Pancreas (tissue), 10 donors: ENCODE data around the gene GSE1. TPM values are rescaled to one million over a fixed set of nuclear protein-coding genes. Genes with fewer than 3 reads are reported as not detected.
A peak's percentile ranks its signal among the peaks of the same experiment; 100 is the strongest.

Experiments
- ATAC-seq, 4 donors: fragments of 200-7000 bp; cut with Tn5 transposase; one replicate each; pipeline versions ENCODE4 v1.8.0 to v1.9.1; 2020; ENCODE audit warnings: mild to moderate bottlenecking in 4 of 4, moderate library complexity in 4 of 4
- DNase-seq, 6 donors: peaks; one replicate each; pipeline ENCODE4 v3.0.0-alpha.2; 2020
- FAIRE-seq: peaks from 2 replicates; lab custom pipeline; 2012; peaks lifted over from hg19 to GRCh38; lab: Jason Lieb, UNC
- H3K27ac ChIP-seq, 4 donors: fragments of 200-600 bp; sonication (generic); 1 replicate in 3 of 4; 2 replicates in 1 of 4; pipeline versions ENCODE4 v1.5.0 to v1.8.0; 2020
- H3K27me3 ChIP-seq, 4 donors: fragments of 200-600 bp; one replicate each; pipeline ENCODE4 v1.8.0; 2021
- H3K36me3 ChIP-seq, 3 donors: fragments of 200-600 bp; sonication (generic) in 1 of 3; one replicate each; pipeline versions ENCODE4 v1.5.0 to v1.8.0; 2020 to 2021
- H3K4me1 ChIP-seq, 3 donors: fragments of 200-600 bp; one replicate each; pipeline ENCODE4 v1.8.0; 2021
- H3K4me3 ChIP-seq, 4 donors: fragments of 200-600 bp; sonication (generic) in 2 of 4; one replicate each; pipeline versions ENCODE4 v1.5.0 to v1.8.0; 2020 to 2021
- H3K9me3 ChIP-seq, 4 donors: fragments of 200-600 bp; one replicate each; pipeline ENCODE4 v1.8.0; 2021
- CTCF ChIP-seq, 4 donors: fragments of 200-600 bp; sonication (generic) in 3 of 4; IDR thresholded peaks; one replicate each; pipeline versions ENCODE4 v1.5.0 to v1.8.0; 2021; ENCODE audit warnings: antibody characterized with exemption in 4 of 4
- WGBS, 2 donors: extraction: QIAGEN DNeasy Blood & Tissue Kit; methylation state at CpG; one replicate each; pipeline ENCODE4 v1.1.7; 2013; 5-methylcytosine and 5-hydroxymethylcytosine counted together
- intact Hi-C, 3 donors: fragments of 100-400 bp; cut with DNase I; formaldehyde crosslinking; loops; one replicate each; pipeline versions ENCODE4 v1.11.1 to v1.14.2; 2022
- polyA plus RNA-seq, 2 donors: library from polyadenylated mRNA; stranded (reverse); fragments of 200-250 nt; gene quantifications; one replicate each; pipeline ENCODE4 v1.2.3, GENCODE V29; 2013
- total RNA-seq, 6 donors: library from RNA; stranded (reverse); fragmentation: NEBNext Ultra II Directional in 4 of 6; extraction: Animal tissue kit (Norgen Biotek cat#: 25700) in 4 of 6; gene quantifications; one replicate each; pipeline versions ENCODE4 v1.2.1 to v1.2.4, GENCODE V29; 2021 to 2023
- donor health status: healthy with polysubstance abuse.
- donor health status: DM: no; HTN: no; CAD: no; lungs with moderate emphysema.
- donor health status: DM: no; HTN: no; CAD: no.
- donor health status: control.
- donor health status: control.
- donor health status: Bipolar disorder and iron deficiency.
- donor health status: DM: yes; HTN: yes; CAD: no.
- donor health status: DM: no; HTN: no; CAD: no.
- donor health status: DM: no; HTN: no; CAD: no.
- donor health status: DM: yes; HTN: yes; CAD: no.

The GSE1 gene
- total and polyA plus RNA-seq, 8 donors = 32.0 to 61.5 (median 41.9) TPM

GRCh38 chr16:85650844-85651628, 37.9 kb downstream of the GSE1 start:
- ATAC-seq (peak; percentile 6 to 36 (median 31)), DNase-seq (peak in 5 of 6 donors; percentile 54 to 93 (median 86)), FAIRE-seq (no peak)
- intact Hi-C loops = no loop called here
- Histone ChIP-seq H3K4me1 (peaks cover 0 to 3% (median 0%) of the 10 kb centered on the region in 3 donors), H3K9me3 (no peaks in the 10 kb centered on the region), H3K27ac (peak overlapping the region in 2 of 4 donors; percentile 10 to 13), H3K36me3 (peaks cover 0 to 36% (median 15%) of the 10 kb centered on the region in 3 donors), H3K4me3 (no peak overlapping the region), H3K27me3 (no peaks in the 10 kb centered on the region)
- TF ChIP-seq CTCF (IDR thresholded peaks at IDR 0.05) = no peak
- WGBS, 2 donors = 45 to 50% methylated on average over 33 to 39 of the region's 42 CpGs

GRCh38 chr16:85651629-85652430, 38.7 kb downstream of the GSE1 start:
- H3K27ac ChIP-seq = peak overlapping the region in 2 of 4 donors; percentile 10 to 17
- peaks cover 3 to 44% (median 23%) of the 10 kb centered on the region in 3 donors for H3K36me3 ChIP-seq
- no peak overlapping the region for H3K4me3 ChIP-seq
- H3K27me3 ChIP-seq = no peaks in the 10 kb centered on the region
- DNase-seq = peak in 2 of 6 donors; percentile 66 to 87
- TF ChIP-seq CTCF (IDR thresholded peaks at IDR 0.05) = no peak
- FAIRE-seq = no peak
- ATAC-seq = peak; percentile 11 to 20 (median 18)
- intact Hi-C loops = no loop called here
- H3K9me3 ChIP-seq = no peaks in the 10 kb centered on the region
- H3K4me1 ChIP-seq = peaks cover 0 to 3% (median 0%) of the 10 kb centered on the region in 3 donors
- WGBS, 2 donors = 60 to 67% methylated on average over 27 of the region's 27 CpGs

- peaks cover 0 to 3% (median 0%) of the 10 kb centered on the region in 3 donors for H3K4me1 ChIP-seq
- TF ChIP-seq CTCF (IDR thresholded peaks at IDR 0.05) = no peak
- peak; percentile 66 to 92 (median 76) for DNase-seq
- no peak overlapping the region for H3K4me3 ChIP-seq
- ATAC-seq = peak; percentile 53 to 58 (median 56)
- WGBS, 2 donors = 47 to 53% methylated on average over 34 to 35 of the region's 35 CpGs
- H3K9me3 ChIP-seq = no peaks in the 10 kb centered on the region
- peaks cover 4 to 52% (median 31%) of the 10 kb centered on the region in 3 donors for H3K36me3 ChIP-seq
- FAIRE-seq = no peak
- intact Hi-C loops = no loop called here
- no peaks in the 10 kb centered on the region for H3K27me3 ChIP-seq
- peak overlapping the region in 3 of 4 donors; percentile 10 to 29 (median 17) for H3K27ac ChIP-seq
Observed at GRCh38 chr16:85652431-85653221, 39.5 kb downstream of the GSE1 start.

GRCh38 chr16:85653290-85653891, 40.3 kb downstream of the GSE1 start:
- no peak for FAIRE-seq
- peaks cover 0 to 3% (median 0%) of the 10 kb centered on the region in 3 donors for H3K4me1 ChIP-seq

More at GRCh38 chr16:85653290-85653891, 40.3 kb downstream of the GSE1 start:
- ATAC-seq = no peak
- Histone ChIP-seq H3K27ac (peak overlapping the region in 2 of 4 donors; percentile 5 to 11), H3K9me3 (no peaks in the 10 kb centered on the region), H3K27me3 (no peaks in the 10 kb centered on the region), H3K36me3 (peaks cover 4 to 60% (median 38%) of the 10 kb centered on the region in 3 donors), H3K4me3 (no peak overlapping the region)
- TF ChIP-seq CTCF (IDR thresholded peaks at IDR 0.05) = no peak
- peak in 3 of 6 donors; percentile 48 to 79 (median 54) for DNase-seq
- intact Hi-C loops = no loop called here
- 79 to 90% methylated on average over 19 to 21 of the region's 21 CpGs for WGBS, 2 donors
